ENCODE measurements around the gene TRIM38.

DNA sequence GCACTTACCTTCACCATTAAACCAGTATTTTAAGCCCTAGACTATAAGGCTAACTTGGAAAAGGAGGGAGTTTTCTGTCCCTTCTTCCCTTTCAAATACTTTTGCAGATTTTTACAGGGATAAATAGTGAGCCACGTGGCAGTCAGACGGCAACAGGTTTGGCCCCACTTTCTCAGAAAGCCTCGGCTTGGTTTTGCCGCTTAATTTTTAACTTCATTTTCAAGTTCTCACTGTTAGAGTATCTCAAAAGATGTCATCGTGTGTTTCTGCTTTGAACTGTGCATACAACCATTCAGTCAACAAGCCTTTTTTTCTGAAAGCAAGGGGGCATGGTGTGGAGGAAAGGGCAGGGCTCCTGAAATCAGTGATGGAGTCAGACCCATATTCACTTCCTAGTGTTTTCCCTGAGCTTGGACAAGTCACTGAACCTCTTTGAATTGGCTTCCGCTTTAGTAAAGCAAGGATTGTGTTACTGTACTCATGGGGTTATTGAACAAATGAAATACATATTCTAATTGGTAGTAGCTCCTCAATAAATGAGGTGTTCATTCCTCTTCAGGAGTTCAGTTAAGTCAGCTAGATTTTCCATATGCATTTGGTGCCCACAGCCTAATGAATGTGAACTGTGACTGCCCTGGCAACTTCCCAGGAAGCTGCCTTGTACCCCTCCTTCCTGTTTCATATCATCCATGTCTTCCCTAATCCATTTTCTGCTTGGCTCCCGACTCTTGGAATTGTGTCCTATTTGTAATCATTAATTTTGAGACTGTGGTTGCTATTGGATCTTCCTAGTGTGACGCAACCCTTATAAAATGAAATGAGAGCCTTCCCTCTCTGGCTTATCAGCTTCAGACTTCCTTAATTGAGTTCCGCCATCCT lies 31.8 kb upstream of the TRIM38 start, which contains the start of gene SLC17A2:
- TF ChIP-seq, protein P1, sequence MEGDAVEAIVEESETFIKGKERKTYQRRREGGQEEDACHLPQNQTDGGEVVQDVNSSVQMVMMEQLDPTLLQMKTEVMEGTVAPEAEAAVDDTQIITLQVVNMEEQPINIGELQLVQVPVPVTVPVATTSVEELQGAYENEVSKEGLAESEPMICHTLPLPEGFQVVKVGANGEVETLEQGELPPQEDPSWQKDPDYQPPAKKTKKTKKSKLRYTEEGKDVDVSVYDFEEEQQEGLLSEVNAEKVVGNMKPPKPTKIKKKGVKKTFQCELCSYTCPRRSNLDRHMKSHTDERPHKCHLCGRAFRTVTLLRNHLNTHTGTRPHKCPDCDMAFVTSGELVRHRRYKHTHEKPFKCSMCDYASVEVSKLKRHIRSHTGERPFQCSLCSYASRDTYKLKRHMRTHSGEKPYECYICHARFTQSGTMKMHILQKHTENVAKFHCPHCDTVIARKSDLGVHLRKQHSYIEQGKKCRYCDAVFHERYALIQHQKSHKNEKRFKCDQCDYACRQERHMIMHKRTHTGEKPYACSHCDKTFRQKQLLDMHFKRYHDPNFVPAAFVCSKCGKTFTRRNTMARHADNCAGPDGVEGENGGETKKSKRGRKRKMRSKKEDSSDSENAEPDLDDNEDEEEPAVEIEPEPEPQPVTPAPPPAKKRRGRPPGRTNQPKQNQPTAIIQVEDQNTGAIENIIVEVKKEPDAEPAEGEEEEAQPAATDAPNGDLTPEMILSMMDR (IDR thresholded peaks at IDR 0.05): no peak
- TF ChIP-seq POLR2AphosphoS5 (IDR thresholded peaks at IDR 0.05) (no peak), POLR2A (IDR thresholded peaks at IDR 0.05) (no peak)

Measured in sigmoid colon (tissue), 4 donors.